T47D (cell line): ENCODE results near the gene CTSC.

Experiments used
- DNase-seq, 2 experiments: peaks; one replicate each; pipeline versions ENCODE4 v3.0.0 to v3.0.0-alpha.2; 2011 to 2012; ENCODE audit warnings: low read depth in 1 of 2, low spot score in 1 of 2
- JUND ChIP-seq: IDR thresholded peaks from 2 replicates; pipeline ENCODE4 v1.6.1; 2012; ENCODE audit warnings: low read depth
- in situ Hi-C: cut with HindIII; loops from 2 replicates; pipeline ENCODE4 v1.10.0; 2016; ENCODE audit warnings: low sequenced_read_pairs, low pct_unique_long_range_greater_than_20kb

The CTSC gene

GRCh38 chr11:88337181-88337986 is at the start of gene CTSC:
TSS of gene CTSC (minus strand) at chr11:88337736. CDS start at chr11:88337672, 64 bp downstream.
- in situ Hi-C loops: no loop called here

GRCh38 chr11:88384669-88385005 is 47.1 kb upstream of the CTSC start:
- peak in 1 of 2 experiments; percentile 30 for DNase-seq
- in situ Hi-C loops: no loop called here
- no peak for TF ChIP-seq JUND

More at GRCh38 chr11:88337181-88337986, at the start of gene CTSC:
- TF ChIP-seq JUND: no peak
- DNase-seq: peak; percentile 79 to 88

GRCh38 chr11:88384004-88384668 is 46.6 kb upstream of the CTSC start:
- peak in 1 of 2 experiments; percentile 15 for DNase-seq
- no peak for TF ChIP-seq JUND
- in situ Hi-C loops: no loop called here

GRCh38 chr11:88383447-88383846 is 45.9 kb upstream of the CTSC start:
- in situ Hi-C loops: no loop called here
- DNase-seq: no peak
- no peak for TF ChIP-seq JUND

GRCh38 chr11:88379130-88379529 is 41.6 kb upstream of the CTSC start:
- TF ChIP-seq JUND: no peak
- no peak for DNase-seq
- in situ Hi-C loops: no loop called here

GRCh38 chr11:88378422-88379066 is 41.0 kb upstream of the CTSC start:
- TF ChIP-seq JUND: no peak
- in situ Hi-C loops: no loop called here
- no peak for DNase-seq

GRCh38 chr11:88377646-88378045 is 40.1 kb upstream of the CTSC start:
- no peak for DNase-seq
- in situ Hi-C loops: no loop called here
- no peak for TF ChIP-seq JUND

- DNase-seq: no peak
- in situ Hi-C loops: no loop called here
- no peak for TF ChIP-seq JUND
Measured at GRCh38 chr11:88377144-88377543, 39.6 kb upstream of the CTSC start.

- no peak for DNase-seq
- in situ Hi-C loops: no loop called here
- TF ChIP-seq JUND: no peak
Measured at GRCh38 chr11:88375927-88376470, 38.5 kb upstream of the CTSC start.

- TF ChIP-seq JUND: no peak
- no peak for DNase-seq
- in situ Hi-C loops: no loop called here
Measured at GRCh38 chr11:88370782-88371181, 33.2 kb upstream of the CTSC start.

- TF ChIP-seq JUND: no peak
- in situ Hi-C loops: no loop called here
- no peak for DNase-seq
Measured at GRCh38 chr11:88367310-88367709, 29.8 kb upstream of the CTSC start.

- in situ Hi-C loops: no loop called here
- no peak for DNase-seq
- no peak for TF ChIP-seq JUND
Measured at GRCh38 chr11:88363648-88364065, 26.1 kb upstream of the CTSC start.

GRCh38 chr11:88363004-88363403 is 25.5 kb upstream of the CTSC start:
- no peak for TF ChIP-seq JUND
- in situ Hi-C loops: no loop called here
- no peak for DNase-seq
